HG03520 (cell line): ENCODE measurements around the gene DIAPH2.
"Not testable (repeated sequence)": the region's sequence is repeated elsewhere in the genome, so short reads cannot be mapped to it uniquely, and the experiment has no call there.

ENCODE experiments used
- ATAC-seq: cut with Tn5 transposase; IDR thresholded peaks from one replicate; pipeline ENCODE4 v1.9.1; 2021; ENCODE audit warnings: mild to moderate bottlenecking, moderate library complexity; ENCODE audit not compliant: unreplicated experiment

Gene DIAPH2

DNA sequence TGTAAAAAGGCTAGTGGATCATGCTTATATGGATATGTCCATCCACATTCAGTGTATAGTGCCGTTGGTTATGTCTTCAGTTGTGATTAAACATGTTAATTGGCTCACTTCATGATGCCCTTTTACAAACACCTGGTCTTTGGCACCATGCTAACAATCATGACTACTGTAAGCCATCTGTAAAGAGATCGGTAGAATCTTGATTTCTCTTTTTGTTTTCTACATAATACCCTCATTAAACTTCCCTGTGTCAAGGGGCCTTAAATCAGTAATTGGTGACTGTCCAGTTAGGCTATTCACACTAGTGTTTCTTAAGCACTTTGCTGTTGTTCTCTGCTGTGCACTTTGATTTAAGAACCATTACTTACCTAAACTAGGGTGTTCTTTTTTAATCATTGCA lies 674.3 kb downstream of the DIAPH2 start:
- no peak for ATAC-seq

- no peak for ATAC-seq
Measured at GRCh38 chrX:97363843-97364242, 679.2 kb downstream of the DIAPH2 start.

DNA sequence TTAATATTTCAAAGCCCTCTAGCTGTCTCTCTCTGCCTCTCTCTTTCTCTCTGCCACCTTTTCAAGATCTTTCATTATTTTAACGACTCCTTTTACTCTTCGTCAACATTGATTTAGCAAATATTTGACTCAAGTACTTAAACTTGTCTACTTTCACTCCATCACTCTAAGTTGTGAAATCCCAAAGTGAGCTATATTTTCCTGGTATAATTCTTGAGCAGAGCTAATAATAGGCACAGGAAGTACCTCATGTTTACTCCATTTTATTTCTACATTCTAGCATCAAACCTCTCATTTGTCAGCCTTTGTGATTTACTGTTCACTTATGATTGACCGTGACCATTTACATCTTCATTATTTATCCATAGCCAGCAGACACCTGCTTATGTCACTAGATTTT lies 681.6 kb downstream of the DIAPH2 start:
- no peak for ATAC-seq

DNA sequence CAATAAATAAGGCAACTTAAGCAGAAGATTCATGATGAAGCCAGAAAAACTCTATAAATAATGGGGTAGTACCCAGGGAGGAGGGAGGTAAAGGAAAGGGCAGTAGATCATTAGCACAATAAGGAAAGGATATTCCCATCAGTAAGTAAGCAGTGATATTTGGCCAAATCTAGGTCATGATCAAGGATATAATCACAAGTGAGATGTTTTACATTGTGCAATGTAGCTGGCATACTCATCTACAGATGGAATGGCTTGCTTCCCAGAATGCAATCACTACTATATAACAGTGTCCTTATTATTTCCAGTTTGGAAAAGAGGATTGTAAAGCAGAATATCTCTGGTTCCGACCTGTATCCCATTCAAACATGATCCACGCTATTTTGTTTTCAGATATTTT lies 682.5 kb downstream of the DIAPH2 start:
- no peak for ATAC-seq

GRCh38 chrX:97369947-97370346 lies 685.3 kb downstream of the DIAPH2 start:
- no peak for ATAC-seq

DNA sequence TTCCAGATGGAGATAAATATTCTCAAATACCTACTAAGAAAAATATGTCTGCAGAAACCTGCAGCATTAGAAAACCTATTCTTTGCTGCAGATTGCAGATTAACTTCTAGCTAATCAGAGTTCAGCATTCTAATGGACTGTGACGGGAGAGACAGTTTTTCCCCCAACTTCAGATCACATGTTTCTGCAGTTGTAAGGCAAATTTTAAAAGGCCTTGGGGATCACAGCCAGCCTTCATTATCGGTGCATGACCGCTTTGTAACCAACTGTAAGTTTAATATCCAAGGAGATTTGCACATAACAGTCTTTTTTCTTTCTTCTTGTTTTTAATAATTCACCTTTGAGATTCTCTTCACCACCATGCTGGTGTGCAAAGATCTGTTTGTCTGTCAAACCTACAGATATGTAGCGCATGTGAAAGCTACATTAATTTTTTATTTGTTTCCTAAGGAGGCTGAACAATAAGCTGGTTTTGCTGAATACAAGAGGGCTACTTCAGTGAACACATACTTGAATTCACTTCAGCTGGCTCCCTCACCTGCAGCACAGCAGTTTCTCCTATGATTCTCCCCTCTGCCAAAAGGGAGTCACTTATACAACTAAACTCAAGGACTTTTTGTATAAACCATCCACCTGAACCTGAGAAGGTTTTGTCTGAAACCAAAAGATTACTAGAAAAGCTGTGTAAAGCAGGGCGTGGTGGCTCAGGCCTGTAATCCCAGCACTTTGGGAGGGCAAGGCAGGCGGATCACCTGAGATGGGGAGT lies 687.5 kb downstream of the DIAPH2 start:
- ATAC-seq = no peak

GRCh38 chrX:97374266-97374665 lies 689.6 kb downstream of the DIAPH2 start:
- ATAC-seq = no peak

- ATAC-seq = no peak
Measured at GRCh38 chrX:97380200-97380599, 695.6 kb downstream of the DIAPH2 start.

- ATAC-seq = no peak
Measured at GRCh38 chrX:97384685-97385084, 700.0 kb downstream of the DIAPH2 start.

DNA sequence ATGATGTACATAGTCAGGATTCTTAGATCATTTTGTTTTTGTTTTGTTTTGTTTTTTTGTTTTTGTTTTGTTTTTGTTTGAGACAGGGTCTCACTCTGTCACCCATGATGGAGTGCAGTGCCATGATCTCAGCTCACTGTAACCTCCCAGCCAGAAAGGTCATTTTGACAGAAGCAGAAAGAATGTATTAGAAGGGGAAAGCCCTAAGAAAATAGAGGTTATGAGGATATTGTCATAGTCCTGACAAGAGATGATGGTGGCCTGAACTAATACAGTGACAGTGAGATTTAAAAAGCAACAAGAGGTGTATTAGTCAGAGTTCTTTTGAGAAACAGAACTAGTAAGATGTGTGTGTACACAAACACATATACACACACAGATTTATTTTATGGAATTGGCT lies 702.4 kb downstream of the DIAPH2 start:
- no peak for ATAC-seq

DNA sequence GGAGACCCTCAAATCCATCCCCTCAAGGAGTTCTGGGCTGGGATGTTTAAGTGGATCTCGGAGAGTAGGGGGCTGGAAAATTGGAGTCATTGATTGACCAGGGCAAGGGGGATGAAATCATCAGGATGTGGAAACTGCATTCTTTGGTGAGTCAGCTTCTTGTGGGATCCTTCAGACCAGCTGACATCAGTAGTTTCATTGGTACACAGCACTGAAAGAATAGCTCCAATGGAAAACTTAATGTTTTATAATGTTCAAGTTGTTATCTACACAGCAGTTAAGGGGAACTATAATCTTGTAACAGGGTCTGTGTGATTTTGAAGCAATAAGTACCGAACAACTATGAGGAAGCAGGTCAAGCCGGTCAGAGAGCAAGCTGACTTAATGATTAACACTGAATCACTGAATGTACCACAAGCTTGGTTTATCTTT lies 705.1 kb downstream of the DIAPH2 start:
- no peak for ATAC-seq

- no peak for ATAC-seq
Measured at GRCh38 chrX:97397371-97397770, 712.7 kb downstream of the DIAPH2 start.

GRCh38 chrX:97398030-97398551 lies 713.4 kb downstream of the DIAPH2 start:
- peak; percentile 44 for ATAC-seq

DNA sequence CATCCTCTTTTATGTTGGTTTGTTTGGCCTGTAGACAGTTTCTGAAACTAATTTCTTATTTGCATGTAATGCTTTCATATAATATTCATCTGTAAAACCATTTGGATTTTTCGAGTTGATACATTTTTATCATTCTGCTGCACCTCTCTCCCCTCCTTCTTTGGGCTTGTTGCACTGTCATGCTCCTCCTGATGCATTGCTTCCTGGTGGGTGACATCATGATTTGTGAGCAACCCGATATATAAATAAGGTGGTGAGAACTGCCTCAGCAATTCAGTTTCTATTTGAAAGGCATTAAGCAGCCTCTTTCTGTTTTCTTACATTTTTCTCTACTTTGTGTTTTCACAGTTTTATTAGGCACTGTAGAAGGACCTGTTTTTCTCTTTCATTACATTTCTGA lies 714.8 kb downstream of the DIAPH2 start:
- ATAC-seq = no peak

- no peak for ATAC-seq
Measured at GRCh38 chrX:97400492-97400891, 715.9 kb downstream of the DIAPH2 start.

- ATAC-seq = peak; percentile 44
Measured at GRCh38 chrX:97401154-97401553, 716.5 kb downstream of the DIAPH2 start.

DNA sequence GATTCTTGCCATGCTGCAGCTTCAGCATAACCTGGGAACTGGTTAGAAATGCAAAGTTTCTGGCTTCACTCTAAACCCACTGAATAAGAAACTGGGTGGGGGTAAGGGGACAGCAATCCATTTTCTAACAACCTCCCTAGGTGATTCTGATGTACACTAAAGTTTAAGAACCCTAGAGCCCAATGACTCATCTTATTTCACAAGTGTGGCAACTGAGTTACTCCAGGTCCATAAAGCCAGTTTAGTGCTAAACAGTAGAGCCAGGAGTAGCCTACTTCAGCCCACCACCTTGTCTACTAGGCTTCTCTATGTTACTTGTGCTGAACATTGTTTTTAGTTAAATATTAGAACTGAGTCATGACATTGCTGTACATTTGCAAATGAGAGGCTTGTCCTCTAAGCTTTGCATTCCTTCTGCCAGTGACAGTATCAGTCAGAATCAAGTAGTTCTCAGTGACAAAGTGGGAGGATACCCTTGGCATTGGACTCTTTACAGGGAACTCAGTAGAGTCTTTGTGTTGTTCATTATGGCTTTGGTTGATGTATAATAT lies 717.0 kb downstream of the DIAPH2 start:
- peak; percentile 2 for ATAC-seq

GRCh38 chrX:97402333-97402732 lies 717.7 kb downstream of the DIAPH2 start:
- ATAC-seq = no peak

DNA sequence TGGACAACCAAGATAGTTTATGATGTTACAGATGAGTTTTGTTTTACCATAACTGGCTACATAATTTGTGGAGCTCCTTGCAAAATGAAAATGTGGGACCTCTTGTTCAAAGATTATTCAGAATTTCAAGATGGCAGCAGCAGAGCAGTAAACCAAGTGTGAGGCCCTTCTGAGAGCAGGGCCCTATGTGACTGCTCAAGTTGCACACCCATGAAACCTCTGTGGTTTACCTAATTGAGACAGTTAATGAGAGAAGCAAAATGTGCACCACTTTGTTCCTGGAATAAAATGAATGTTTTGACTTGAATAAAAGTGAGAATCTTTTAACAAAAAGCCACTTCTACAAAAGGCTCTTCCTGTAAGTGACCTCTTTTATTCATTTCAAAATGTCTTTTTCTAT lies 718.3 kb downstream of the DIAPH2 start:
- no peak for ATAC-seq

- ATAC-seq = no peak
Measured at GRCh38 chrX:97405031-97405660, 720.5 kb downstream of the DIAPH2 start.

DNA sequence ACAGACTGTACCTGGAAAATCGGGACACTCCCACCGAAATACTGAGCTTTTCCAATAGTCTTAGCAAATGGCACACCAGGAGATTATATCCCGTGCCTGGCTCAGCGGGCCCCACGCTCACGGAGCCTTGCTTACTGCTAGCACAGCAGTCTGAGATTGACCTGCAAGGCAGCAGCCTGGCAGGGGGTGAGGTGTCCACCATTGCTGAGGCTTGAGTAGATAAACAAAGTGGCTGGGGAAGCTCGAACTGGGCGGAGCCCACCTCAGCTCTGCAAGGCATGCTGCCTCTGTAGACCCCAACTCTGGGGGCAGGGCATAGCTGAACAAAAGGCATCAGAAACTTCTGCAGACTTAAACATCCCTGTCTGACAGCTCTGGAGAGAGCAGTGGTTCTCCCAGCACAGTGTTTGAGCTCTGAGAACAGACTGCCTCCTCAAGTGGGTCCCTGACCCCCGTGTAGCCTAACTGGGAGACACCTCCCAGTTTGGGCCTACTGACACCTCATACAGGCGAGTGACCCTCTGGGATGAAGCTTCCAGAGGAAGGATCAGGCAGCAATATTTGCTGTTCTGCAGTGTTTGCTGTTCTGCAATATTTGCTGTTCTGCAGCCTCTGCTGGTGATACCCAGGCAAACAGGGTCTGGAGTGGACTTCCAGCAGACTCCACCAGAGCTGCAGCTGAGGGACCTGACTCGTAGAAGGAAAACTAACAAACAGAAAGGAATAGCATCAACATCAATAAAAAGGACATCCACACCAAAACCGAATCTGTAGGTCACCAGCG lies 725.2 kb downstream of the DIAPH2 start:
- ATAC-seq = not testable (repeated sequence)
